SK-N-MC (cell line): ENCODE results near the gene ADAP1.

Experiments used
- EZH2 ChIP-seq: fragments of 200-600 bp; sonication (generic); IDR thresholded peaks from one replicate; pipeline ENCODE4 v1.6.1; 2017; ENCODE audit warnings: antibody characterized with exemption
- FOXP2 ChIP-seq: optimal IDR thresholded peaks from 2 replicates; pipeline ENCODE3; 2011; ENCODE audit warnings: mild to moderate bottlenecking, moderate library complexity; ENCODE audit not compliant: insufficient read depth; ENCODE audit errors: extremely low read length, control extremely low read depth
- POLR2AphosphoS5 ChIP-seq: IDR thresholded peaks from 2 replicates; pipeline ENCODE4 v1.6.1; 2012; ENCODE audit warnings: mild to moderate bottlenecking, low read depth, low read length, borderline replicate concordance

- TF ChIP-seq POLR2AphosphoS5, result no peak
- TF ChIP-seq EZH2, result no peak
- no peak for TF ChIP-seq FOXP2
Observed at GRCh38 chr7:888081-889024, 66.1 kb downstream of the ADAP1 start.
